GM18519 (cell line): ENCODE measurements around the gene TMEM120A.

Experiments
- ATAC-seq: cut with Tn5 transposase; IDR thresholded peaks from one replicate; pipeline ENCODE4 v1.9.1; 2021; ENCODE audit warnings: mild to moderate bottlenecking, moderate library complexity; ENCODE audit not compliant: unreplicated experiment, low FRiP score

The TMEM120A gene

DNA sequence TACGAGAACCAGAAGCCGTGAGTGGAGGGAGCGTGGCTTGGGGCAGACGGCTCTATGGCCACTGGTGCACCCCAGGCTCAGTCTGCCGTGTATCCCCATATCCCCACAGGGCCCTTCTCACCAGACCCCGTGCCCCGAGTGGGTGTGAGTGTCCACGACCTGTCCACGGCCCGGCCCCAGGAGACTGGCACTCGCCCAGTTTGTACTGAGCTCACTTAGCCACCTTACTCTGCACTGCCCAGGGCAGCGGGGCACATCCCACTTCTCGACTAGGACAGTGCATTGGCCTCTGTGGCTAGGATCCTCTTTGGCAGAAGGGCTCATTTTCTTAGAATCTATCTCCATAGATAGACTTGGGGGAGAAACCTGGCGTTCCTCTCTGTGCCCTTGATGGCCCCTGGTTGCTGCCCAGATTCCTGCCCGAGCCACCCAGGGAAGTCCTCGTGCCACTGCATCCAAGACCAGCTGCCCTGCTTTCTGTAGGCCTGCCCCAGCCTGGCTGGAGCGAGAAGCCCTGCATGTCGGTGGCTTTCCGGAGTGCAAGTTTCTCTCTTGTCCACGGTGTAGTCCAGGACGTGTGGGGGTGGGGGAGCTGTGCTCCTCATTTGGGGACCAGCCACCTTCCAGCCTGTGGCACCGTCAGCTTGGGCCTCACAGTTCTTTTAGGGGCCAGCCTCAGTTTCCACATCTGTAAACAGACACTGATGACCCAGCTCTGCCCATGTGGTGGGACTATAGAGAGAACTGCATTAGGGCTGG lies 11.9 kb downstream of the TMEM120A start:
- no peak for ATAC-seq

DNA sequence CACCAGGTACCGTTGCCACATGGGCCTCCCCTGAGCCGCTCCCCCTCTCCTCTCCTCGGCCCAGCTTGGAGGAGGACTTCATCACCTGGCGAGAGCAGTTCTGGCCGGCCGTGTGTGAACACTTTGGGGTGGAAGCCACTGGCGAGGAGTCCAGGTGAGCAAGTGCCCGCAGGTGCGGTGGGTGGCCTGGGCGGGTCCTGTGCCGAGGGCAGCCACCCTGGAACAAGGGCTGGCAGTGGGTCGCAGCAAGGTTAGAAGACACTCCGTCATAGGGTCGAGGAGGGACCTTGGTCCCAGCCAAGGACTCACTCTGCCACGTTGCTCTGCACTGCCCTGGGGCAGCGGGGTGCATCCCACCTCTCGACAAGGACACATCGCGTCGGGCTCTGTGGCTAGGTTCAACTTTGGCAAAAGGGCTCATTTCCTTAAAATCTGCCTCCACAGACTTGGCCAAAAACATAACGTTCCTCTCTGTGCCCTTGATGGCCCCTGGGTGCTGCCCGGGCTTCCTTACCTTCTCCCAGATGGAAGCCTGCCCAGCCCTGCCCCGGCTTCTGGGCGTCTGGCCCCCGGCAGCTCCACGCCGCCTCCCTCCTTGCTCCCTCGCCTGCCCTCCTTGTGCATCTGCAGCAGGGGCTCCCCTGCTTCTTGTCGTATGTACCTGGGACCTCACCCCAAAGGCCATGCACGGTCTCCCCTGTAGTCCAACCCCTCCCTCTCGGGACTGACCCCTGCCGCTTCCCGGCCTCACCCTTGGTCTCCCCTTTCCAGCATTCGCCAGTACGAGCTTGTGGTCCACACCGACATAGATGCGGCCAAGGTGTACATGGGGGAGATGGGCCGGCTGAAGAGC lies 12.7 kb downstream of the TMEM120A start:
- ATAC-seq, result no peak

DNA sequence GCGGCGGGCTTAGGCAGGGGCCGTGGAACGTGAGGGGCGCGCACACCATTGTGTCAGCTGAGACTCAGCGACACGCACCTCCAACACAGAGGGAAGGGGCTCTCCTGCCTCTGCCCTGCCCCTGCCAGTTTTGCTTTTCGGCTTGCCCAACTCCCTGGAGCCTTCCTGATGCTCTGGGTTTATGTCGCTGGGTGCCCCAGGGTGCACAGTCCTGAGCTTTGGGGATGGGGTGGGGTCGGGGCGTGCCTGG lies 13.3 kb downstream of the TMEM120A start:
- no peak for ATAC-seq

DNA sequence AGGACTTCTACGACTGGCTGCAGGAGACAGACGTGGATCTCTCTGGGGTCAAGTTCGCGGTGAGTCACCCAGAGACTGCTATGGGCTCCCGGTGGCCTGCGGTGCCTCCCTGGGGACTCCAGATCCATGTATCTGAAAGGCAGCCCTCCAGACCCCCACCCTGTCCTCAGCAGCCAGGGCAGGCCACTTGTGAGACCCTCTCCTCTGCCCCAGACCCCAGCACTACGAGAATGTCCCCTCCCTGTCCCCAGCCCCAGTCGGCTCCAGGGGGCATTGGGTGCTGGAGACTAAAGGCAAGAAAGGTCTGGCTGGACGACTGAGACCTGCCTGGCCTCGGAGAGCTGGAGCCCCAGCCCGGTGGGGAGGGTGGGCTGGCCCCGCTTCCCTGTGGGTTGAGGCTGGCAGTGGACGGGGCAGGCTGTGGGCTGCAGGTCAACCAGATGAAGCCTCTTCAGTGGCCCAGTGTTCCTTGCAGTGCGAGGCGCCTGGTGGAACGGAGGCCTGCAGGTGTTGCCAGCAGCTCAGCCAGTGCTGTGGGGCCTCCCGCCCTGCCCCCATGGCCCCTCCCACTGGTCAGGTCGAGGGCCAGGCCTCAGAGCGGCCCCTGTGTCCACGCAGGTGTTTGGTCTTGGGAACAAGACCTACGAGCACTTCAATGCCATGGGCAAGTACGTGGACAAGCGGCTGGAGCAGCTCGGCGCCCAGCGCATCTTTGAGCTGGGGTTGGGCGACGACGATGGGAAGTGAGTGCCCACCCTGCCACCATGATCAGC lies 13.8 kb downstream of the TMEM120A start:
- no peak for ATAC-seq

DNA sequence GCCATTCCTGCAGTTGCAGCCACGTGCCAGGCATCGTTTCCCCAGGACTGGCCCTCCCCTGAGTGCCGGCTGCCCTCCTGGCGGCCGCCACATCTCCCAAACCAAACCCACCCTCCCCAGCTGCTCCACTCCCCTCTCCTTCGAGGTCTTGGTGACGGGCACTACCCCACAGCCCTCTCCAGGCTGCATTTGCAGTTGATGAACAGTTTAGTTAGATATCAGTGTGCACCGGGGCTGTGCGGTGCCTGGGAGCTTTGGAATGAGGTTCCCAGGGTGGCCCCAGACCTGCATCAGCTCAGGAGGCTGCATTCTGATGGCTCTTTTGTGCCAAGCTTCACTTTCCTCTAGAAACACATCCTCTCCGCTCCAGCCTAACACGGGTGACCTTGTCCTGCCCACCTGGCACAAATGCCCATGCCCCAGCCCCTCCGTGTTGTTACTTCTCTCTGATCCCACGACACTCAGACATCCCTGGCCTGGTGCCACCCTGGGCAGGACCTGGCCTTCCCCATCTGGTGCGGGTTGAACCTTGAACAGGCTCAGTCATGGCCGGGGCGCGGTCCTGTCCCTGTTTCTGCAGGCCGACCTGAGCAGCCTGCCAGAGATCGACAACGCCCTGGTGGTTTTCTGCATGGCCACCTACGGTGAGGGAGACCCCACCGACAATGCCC lies 14.5 kb downstream of the TMEM120A start:
- no peak for ATAC-seq

DNA sequence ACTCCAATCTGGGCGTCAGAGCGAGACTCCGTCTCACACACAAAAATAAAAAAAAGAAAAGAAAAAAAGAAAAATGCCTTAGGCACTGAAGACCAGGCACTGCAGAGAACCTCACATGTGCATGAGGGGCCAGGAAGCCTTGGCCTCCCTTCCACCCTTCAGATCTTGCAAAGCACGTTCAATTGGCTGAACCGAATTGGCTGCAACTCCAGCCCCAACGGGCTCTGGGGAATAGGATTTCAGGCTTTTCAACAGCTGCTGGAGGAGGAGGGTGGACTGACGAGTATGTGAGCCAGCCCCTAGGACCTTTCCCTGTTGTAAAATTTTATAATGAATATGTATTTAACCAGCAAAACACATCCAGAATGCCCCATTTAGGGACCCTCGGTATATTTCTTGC lies 16.7 kb downstream of the TMEM120A start:
- ATAC-seq, result no peak

DNA sequence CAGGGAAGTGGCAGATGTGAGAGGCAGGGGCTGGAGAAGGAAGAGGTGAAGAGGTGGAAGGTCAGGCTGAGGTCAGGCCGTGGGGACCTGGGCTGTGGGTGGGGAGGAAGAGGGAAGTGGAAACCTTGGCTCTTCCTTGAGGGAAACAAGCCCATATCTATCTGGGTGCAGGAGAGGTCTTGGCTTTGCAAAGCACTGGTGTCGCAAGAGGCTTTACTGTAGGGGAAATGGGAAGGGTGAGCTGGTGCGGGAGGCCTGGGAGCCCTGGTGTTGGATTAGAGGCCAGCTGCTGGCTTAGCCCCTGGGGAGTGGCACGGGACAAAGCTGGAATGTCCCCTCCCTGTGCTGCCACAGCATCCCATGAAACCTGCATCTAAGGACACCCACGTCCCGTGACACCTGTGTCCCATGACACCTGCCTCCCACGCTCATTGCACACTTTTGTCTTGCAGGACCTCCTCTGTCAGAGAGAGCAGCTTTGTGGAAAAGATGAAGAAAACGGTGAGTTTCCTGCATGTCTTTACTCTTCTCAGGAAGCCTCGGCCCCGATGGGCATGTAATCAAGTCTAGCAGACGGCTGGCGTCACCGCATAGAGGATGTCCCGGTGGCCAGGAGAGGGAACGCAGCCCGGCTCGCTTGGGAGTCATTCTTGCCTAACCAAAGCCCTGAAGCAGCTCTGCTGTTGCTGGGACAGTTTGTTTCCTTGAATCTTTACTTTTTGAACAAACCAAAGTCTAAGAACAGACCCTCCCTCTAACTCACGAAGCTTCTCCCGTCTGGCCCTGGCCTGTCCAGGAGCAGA lies 22.2 kb downstream of the TMEM120A start:
- ATAC-seq, result no peak

DNA sequence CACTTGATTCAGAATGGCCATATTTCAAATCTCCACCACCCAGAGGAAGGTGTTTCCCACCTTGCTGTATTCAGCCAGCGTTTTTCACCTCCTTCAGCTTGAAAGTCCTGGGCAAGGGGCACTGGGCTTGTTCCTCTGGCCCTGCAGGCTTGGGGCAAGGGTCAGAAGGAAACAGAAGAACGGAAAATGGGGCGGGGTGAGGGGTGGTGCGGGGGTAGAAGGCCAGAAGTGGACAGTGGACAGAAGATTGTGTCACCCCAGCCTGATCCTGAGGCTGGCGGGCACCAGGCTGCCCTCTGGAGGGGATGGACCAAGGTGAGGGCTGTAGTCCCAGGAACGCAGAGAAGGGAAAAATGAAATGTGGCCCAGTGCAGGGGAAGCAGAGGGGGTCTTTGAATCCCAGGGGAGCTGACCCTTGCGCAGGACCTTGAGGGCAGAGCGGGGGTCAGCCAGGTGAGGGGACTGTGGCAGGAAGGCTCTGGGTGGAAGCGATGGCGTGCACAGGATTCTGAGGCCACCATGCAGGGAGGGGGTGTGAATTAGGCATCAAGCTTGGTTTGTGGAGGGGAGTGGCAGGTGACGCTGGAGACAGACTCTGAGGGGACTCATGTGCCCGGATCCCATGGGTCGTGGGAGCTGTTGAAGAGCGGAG lies 23.0 kb downstream of the TMEM120A start:
- no peak for ATAC-seq

DNA sequence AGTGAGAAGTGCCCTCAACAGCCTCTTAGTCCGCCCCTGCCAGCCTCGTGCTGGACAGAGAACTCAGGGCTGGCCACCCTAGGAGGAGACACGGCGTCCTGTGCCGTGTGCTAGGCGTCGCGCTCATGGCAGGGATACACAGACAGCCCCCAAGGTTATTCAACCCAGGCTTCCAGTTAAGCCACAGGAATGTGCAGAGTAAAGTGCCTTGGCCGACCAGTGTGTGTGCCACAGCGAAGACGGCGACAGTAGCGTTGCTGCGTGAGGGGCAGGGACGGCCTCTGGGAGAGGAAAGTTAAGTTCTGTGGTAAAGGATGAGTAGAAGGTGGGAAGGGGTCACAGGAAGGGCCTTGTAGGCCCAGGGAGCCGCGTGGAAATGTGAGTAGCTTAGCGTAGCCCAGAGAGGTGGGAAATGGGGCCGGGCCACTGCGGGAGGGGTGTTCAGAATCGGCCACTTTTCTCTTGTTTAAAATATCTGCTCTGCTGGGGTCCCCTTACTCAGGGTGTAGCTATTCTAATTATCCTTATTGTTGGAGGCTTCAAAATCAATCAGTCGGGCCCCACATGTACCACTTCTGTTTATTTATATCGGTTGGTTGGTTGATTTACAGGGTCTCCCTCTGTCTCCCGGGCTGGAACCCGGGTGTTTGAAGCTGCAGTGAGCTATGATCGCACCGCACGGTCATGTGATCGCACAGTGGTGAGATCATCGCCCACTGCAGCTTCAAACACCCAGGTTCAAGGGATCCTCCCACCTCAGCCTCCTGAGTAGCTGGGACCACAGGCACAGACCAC lies 24.5 kb downstream of the TMEM120A start:
- no peak for ATAC-seq

DNA sequence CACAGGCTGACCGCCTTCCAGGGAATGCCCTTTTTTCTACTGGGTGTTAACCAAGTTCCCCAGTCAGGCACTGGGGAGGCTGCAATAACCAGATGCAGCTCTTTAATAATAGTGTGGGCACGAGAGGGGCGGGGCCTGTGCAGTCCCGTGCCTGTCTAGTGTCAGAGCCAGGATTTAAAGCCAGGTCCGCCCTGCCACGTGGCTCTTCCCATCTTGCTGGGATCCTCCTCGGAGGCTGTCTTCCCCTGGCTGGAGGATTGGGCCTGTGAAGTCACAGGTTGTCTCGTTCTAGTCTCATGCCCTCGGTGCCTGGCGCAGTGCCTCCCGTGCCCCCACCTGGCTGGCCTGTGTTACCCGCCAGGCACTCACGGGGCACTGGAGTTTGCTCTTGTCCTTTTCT lies 25.2 kb downstream of the TMEM120A start:
- no peak for ATAC-seq

DNA sequence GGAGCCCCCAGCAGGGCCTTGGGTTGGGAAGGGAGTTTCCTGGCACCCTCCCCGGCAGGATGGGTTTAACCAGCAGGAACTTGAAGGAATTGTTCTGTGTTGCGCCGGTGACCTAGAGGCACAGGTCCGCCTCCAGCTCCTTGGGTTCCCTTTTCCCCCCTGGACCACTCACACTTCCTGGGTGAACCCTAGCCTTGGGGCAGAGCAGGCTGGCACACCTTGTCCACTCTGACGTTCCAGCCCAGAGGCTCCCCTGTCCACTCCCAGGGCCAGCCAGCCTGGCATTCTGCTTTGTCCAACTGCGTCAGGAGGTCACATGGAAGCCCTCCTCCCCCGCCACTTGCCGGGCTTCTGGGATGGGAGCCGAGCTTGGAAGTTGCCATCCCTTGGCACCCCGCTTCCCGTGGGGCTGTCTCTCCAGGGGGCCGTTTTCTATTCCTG lies 25.8 kb downstream of the TMEM120A start:
- ATAC-seq, result no peak

DNA sequence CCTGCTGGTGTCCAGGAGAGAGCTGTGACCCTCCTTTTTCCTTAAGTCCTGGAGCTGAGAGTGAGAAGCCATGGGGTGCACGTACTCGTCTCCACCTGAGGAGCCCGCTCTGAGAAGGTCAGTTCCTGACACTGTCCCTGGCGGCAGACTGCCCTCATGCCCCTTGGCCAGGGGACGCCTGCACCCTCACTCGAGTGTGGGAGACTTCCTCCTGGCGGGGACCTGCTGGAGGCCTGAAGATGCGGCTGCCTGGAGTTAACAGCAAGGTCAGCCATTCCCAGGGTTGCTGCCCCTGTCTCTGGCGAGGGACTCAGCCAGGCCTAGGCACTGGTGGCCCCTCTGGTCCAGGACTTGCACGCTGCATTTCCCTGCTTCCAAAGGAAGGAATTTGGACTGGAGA lies 26.4 kb downstream of the TMEM120A start:
- no peak for ATAC-seq

DNA sequence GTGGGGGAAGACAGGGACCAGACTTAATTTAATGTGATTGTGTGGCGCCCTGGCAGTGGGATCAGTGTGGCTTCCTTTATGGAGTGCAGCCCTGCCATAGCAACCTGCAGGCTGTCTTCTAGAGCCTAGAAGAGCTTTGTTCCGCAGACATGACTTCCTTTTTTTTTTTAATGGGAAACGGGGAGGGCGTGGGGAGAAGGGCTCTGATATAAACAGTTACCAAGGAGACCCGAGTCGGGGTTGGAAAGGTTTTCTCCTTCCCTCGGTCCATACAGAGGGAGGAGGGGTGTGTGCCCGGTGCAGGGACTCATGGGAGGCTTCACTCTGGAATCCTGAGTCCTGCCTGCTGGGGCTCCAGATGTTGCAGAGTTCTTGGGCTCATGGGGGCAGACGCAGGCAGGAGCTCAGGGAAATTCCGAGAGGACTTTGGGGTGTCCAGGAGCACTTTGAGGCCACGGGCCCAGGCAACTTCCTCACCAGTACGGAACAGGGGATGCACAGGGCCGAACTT lies 26.9 kb downstream of the TMEM120A start:
- no peak for ATAC-seq

DNA sequence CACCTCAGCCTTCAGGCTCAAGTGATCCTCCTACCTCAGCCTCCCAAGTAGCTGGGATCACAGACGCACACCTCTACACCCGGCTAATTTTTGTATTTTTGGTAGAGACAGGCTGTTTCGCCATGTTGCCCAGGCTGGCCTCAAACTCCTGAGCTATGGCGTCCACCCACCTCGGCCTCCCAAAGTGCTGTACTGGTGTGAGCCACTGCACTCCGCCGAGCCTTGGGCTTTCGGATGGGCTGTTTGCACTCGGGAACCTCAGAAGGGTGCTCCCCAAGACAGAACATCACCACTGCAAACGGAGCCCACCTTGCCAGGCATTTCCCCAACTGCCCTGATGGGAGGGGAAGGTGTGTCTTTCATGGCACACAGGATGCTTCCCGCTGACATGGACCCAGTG lies 27.3 kb downstream of the TMEM120A start:
- no peak for ATAC-seq

DNA sequence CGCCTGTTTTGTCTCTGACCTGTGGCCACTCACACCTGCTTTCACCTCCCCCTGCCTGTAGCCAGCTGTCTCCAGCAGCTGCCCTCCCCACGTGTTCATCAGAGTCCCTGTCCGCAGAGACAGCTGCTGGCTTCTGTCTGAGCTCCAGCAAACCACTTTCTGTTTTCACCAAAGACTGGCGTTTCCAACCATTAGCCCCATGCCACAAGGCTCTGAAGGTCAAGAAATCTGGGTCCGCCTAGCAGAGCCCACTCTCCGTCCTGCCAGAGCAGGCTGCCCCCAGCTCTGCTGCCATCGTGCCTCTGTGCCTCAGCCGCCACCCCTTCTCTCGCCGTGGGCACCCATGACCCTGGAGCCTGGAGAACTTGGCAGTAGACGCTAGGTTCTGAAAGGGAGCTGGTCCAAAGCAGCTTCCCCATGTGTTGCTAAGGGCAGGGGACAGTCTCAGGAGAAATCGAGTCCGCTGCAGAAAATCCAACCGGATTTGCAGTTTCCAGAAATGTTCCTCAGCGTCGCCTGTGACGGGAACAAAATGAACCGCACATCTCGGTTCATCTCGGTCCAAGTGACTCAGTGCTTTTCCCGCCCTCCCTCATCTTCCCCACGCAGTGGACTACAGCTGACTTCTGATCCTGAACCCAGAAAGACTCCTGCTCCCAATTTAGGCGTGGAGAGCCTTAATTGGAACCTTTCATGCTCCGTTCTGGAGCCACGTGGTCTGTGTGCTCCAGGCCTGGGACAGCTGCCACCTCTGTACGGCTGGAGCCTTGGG lies 28.0 kb downstream of the TMEM120A start:
- ATAC-seq, result no peak

DNA sequence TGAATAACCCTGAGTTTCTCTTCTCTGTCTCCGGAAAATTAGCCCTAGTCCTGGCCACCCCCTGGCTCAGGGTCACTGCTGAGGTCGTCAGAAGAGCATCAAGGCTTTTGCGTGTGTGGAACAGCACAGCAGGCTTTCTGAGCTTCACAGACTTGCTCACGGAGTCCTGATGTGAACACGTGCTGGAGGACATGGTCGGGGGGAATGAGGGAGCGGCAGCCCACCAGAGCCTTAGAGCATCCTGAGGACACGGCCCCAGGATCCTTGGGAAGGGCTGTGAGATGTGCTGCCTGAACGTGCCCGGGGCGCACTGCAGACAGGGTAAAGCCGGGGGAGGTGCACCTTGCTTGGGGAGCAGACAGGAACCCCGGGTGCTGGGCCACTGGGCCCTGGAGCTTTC lies 28.8 kb downstream of the TMEM120A start:
- no peak for ATAC-seq

DNA sequence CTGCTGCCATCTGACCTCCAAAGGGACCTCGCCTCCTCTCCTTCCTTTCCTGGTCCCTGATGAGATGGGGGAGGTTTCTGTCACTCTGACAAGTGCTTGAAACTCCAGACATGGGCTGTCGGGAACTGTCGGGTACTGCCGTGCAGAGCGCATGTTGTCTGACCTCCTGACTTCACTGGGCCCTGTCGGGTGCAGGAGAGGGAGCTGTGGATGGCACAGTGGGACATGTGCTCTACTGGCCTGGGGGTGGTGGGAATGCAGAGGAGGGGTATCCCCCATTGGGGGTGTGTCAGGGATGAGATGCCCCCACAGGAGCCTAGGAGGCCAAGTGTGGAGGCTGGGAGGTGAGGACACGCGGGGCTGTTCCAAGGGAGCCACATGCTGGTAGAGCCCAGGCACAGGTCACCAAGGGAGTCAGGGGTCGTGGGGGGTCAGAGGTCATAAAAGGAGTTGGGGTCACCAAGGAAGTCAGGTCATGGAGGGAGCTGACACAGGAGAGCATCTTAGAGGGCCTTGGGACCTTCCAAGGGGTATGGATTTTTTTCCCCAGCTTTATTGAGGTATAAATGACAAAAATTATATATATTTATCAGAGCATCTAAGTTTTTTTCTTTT lies 30.9 kb downstream of the TMEM120A start:
- no peak for ATAC-seq
